GM06990 (cell line): ENCODE data around the gene NSUN3.

ENCODE experiments used
- DNase-seq: peaks from one replicate; pipeline ENCODE4 v3.0.0-alpha.2; 2011; ENCODE audit not compliant: insufficient read length; ENCODE audit errors: extremely low read depth
- H3K27me3 ChIP-seq: replicated peaks from 2 replicates; pipeline ENCODE4 v1.6.0; 2011; ENCODE audit warnings: low read length; ENCODE audit not compliant: control insufficient read depth, insufficient read depth
- H3K36me3 ChIP-seq: 2 replicates; pipeline ENCODE4 v1.5.1; 2011; ENCODE audit warnings: low read length; ENCODE audit not compliant: control insufficient read depth, insufficient read depth
- H3K4me3 ChIP-seq: replicated peaks from 2 replicates; pipeline ENCODE4 v1.5.1; 2011; ENCODE audit warnings: low read depth, mild to moderate bottlenecking, control low read depth, low read length
- CTCF ChIP-seq: IDR thresholded peaks from 2 replicates; pipeline ENCODE4 v1.5.1; 2011; ENCODE audit warnings: low read length, control low read depth, mild to moderate bottlenecking, inconsistent platforms; ENCODE audit not compliant: insufficient read depth, poor library complexity, severe bottlenecking

Gene NSUN3

GRCh38 chr3:94117729-94118128, 54.9 kb downstream of the NSUN3 start:
- DNase-seq: no peak
- H3K27me3 ChIP-seq: no peaks in the 10 kb centered on the region
- H3K4me3 ChIP-seq: no peak overlapping the region
- H3K36me3 ChIP-seq: no peaks in the 10 kb centered on the region; the same call in none of the 2 replicates
- TF ChIP-seq CTCF: no peak

GRCh38 chr3:94118390-94118789, 55.5 kb downstream of the NSUN3 start:
- no peak for TF ChIP-seq CTCF
- no peaks in the 10 kb centered on the region for H3K27me3 ChIP-seq
- no peaks in the 10 kb centered on the region; the same call in none of the 2 replicates for H3K36me3 ChIP-seq
- no peak overlapping the region for H3K4me3 ChIP-seq
- no peak for DNase-seq

- H3K36me3 ChIP-seq: peaks cover 1% of the 10 kb centered on the region
- no peak overlapping the region for H3K4me3 ChIP-seq
- TF ChIP-seq CTCF: no peak
- H3K27me3 ChIP-seq: no peaks in the 10 kb centered on the region
- no peak for DNase-seq
Observed at GRCh38 chr3:94121161-94121560, 58.3 kb downstream of the NSUN3 start.

DNA sequence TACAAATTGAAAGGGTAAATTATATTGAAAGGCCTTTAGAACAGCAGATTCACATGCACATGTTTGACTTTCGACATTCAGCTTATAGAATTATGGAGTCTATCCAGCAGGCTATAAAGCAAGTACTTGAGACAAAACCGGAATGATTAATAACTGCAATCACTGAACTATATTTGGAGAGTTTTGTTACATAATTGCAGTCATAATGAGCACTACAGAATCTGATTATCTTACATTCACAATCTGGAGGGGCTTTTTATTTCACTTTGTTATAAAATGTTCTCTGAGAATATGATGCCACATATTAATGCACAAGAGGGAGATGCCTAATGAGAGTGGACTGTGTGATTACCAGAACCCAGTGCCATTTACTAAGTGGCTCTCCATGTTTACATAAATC, 64.3 kb downstream of the NSUN3 start:
- H3K4me3 ChIP-seq: no peak overlapping the region
- H3K36me3 ChIP-seq: peaks cover 1% of the 10 kb centered on the region
- TF ChIP-seq CTCF: no peak
- DNase-seq: no peak
- no peaks in the 10 kb centered on the region for H3K27me3 ChIP-seq

- Histone ChIP-seq H3K27me3 (no peaks in the 10 kb centered on the region), H3K36me3 (no peaks in the 10 kb centered on the region; the same call in 1 of the 2 replicates), H3K4me3 (no peak overlapping the region)
- no peak for DNase-seq
- TF ChIP-seq CTCF: no peak
Observed at GRCh38 chr3:94130690-94131089, 67.8 kb downstream of the NSUN3 start.

GRCh38 chr3:94132777-94133176, 69.9 kb downstream of the NSUN3 start:
- H3K4me3 ChIP-seq: no peak overlapping the region
- no peak for DNase-seq

More at GRCh38 chr3:94132777-94133176, 69.9 kb downstream of the NSUN3 start:
- TF ChIP-seq CTCF: no peak
- Histone ChIP-seq H3K36me3 (no peaks in the 10 kb centered on the region; the same call in 1 of the 2 replicates), H3K27me3 (no peaks in the 10 kb centered on the region)
